Fibroblast of lung (primary cell): Measurements from ENCODE around the gene MICOS13. TPM values are rescaled to one million over a fixed set of nuclear protein-coding genes. Genes with fewer than 3 reads are reported as not detected.

Source experiments
- DNase-seq, 2 donors: peaks; one replicate each; pipeline versions ENCODE4 v3.0.0 to v3.0.0-alpha.2; 2010; ENCODE audit warnings: low read depth in 2 of 2
- H2AFZ ChIP-seq: 2 replicates; pipeline ENCODE4 v1.5.1; 2012; ENCODE audit warnings: low read length, control low read depth, inconsistent platforms
- H3K27ac ChIP-seq: 2 replicates; pipeline ENCODE4 v1.5.1; 2011; ENCODE audit warnings: low read length, control low read depth; ENCODE audit not compliant: insufficient read depth
- H3K27me3 ChIP-seq: 2 replicates; pipeline ENCODE4 v1.5.1; 2011; ENCODE audit warnings: mild to moderate bottlenecking, low read length; ENCODE audit not compliant: control insufficient read depth, insufficient read depth
- H3K36me3 ChIP-seq: 2 replicates; pipeline ENCODE4 v1.5.1; 2011; ENCODE audit warnings: low read length; ENCODE audit not compliant: control insufficient read depth, insufficient read depth
- H3K4me1 ChIP-seq: 2 replicates; pipeline ENCODE4 v1.5.1; 2011; ENCODE audit warnings: low read length; ENCODE audit not compliant: control insufficient read depth, insufficient read depth; ENCODE audit errors: extremely low read depth
- H3K4me2 ChIP-seq: 2 replicates; pipeline ENCODE4 v1.5.1; 2011; ENCODE audit warnings: low read length, control low read depth; ENCODE audit not compliant: insufficient read depth; ENCODE audit errors: extremely low read depth
- H3K4me3 ChIP-seq, 4 experiments: fragments of 200-600 bp in 1 of 4; sonication (generic) in 1 of 4; replicated peaks in 1 of 4; 2 replicates each; pipeline ENCODE4 v1.5.1; 2011 to 2016; ENCODE audit warnings: low read length in 4 of 4, low read depth in 3 of 4, mild to moderate bottlenecking in 3 of 4, control low read depth in 2 of 4, inconsistent platforms in 1 of 4, mixed read lengths in 1 of 4; ENCODE audit not compliant: insufficient read depth in 1 of 4; ENCODE audit errors: control extremely low read depth in 1 of 4
- H3K79me2 ChIP-seq: 2 replicates; pipeline ENCODE4 v1.5.1; 2012; ENCODE audit warnings: mild to moderate bottlenecking, low read length, inconsistent platforms; ENCODE audit not compliant: control insufficient read depth, insufficient read depth
- H3K9ac ChIP-seq: 2 replicates; pipeline ENCODE4 v1.5.1; 2011; ENCODE audit warnings: mild to moderate bottlenecking, low read length, control low read depth; ENCODE audit not compliant: insufficient read depth
- H3K9me3 ChIP-seq: 2 replicates; pipeline ENCODE4 v1.5.1; 2012; ENCODE audit warnings: low read depth, low read length; ENCODE audit not compliant: control insufficient read depth, insufficient read depth
- H4K20me1 ChIP-seq: 2 replicates; pipeline ENCODE4 v1.5.1; 2011; ENCODE audit warnings: low read length; ENCODE audit not compliant: control insufficient read depth, insufficient read depth; ENCODE audit errors: extremely low read depth
- EZH2 ChIP-seq: IDR thresholded peaks from 2 replicates; pipeline ENCODE4 v1.5.1; 2012; ENCODE audit warnings: low read length, control low read depth, mild to moderate bottlenecking; ENCODE audit errors: missing control alignments
- polyA plus RNA-seq, 2 donors: library from polyadenylated mRNA; depleted of rRNA in 1 of 2; stranded (reverse) in 1 of 2; unstranded in 1 of 2; fragments of >200 nt; gene quantifications; 2 replicates each; pipeline ENCODE4 v1.2.1, GENCODE V29; 2011 to 2012; ENCODE audit warnings: missing spikeins in 1 of 2
- total RNA-seq: library from RNA; depleted of rRNA; stranded (reverse); fragments of >200 nt; gene quantifications from 2 replicates; pipeline ENCODE4 v1.2.1, GENCODE V29; 2014
- TF ChIP-seq, protein P1 (sequence below), 2 donors: IDR thresholded peaks in 1 of 2; conservative IDR thresholded peaks in 1 of 2; 1 replicate in 1 of 2; 2 replicates in 1 of 2; pipeline ENCODE4 v1.5.1; 2011 to 2012; ENCODE audit warnings: low read length in 2 of 2, control low read depth in 1 of 2, inconsistent platforms in 1 of 2, low read depth in 1 of 2, mild to moderate bottlenecking in 1 of 2

The MICOS13 gene
- total and polyA plus RNA-seq, 2 donors (not counting 1 experiment from before 2014, with no cell fraction given) = 20.8 to 73.5 TPM

DNA sequence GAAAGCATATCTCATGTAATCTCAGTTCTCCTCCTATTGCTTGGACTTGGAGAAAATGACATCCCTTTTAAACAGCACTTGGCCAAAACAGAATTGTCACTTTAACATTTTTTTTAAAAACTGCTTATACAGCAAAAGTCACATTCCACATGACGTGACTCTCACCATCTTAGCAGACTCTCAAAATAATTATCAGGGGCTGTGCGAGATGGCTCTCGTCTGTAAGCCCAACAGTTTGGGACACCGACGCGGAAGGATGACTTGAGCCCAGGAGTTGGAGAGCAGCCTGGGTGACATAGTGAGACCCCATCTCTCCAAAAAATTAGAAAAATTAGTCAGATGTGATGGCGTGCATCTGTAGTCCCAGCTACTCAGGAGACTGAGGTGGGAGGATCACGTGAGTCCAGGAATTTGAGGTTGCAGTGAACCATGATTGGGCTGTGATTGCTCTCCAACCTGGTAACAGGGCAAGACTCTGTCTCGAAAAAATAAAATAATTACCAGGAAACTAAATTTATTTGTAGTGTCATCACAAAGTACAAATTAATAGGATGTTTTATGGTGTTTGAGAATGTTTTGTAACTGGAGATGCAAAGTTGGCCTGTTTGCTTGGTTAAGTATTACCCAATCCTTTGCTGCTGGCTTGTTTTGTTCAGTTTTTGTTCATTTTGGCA is 48.6 kb downstream of the MICOS13 start:
- H3K4me2 ChIP-seq = peak overlapping the region; percentile 44
- no peaks in the 10 kb centered on the region for H3K9me3 ChIP-seq
- H4K20me1 ChIP-seq = peaks cover 2% of the 10 kb centered on the region
- no peaks in the 10 kb centered on the region for H3K27me3 ChIP-seq
- TF ChIP-seq EZH2 = no peak
- no peak overlapping the region for H3K27ac ChIP-seq
- H3K4me3 ChIP-seq = peak overlapping the region in 1 of 4 experiments; percentile 14
- no peak overlapping the region for H3K9ac ChIP-seq
- peaks cover 94% of the 10 kb centered on the region for H3K79me2 ChIP-seq
- H3K36me3 ChIP-seq = peaks cover 4% of the 10 kb centered on the region
- DNase-seq = peak in 1 of 2 donors; percentile 40
- peaks cover 15% of the 10 kb centered on the region for H3K4me1 ChIP-seq
- H2AFZ ChIP-seq = no peak overlapping the region

DNA sequence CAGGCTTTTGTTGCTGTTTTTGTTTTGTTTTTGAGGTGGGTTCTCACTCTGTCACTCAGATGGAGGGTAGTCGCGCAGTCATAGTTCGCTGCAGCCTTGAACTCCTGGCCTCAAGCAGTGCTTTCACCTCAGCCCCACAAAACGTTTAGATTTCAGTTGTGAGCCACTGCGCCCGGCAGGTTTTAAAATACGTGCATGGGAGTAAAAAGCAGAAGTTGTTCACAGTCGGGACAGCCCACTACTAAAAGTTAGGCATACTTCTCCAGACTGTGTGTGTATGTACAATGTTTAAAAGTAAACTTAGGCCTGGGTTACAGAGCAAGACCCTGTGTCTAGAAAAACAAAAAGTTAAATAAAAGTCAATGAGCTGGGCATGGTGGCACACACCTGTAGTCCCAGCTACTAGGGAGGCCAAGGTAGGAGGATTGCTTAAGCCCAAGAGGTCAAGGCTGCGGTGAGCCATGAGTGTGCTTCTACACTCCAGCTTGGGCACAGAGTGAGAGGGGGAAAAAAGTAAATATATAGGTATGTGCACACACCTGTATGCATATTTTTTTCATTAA is 51.3 kb downstream of the MICOS13 start:
- TF ChIP-seq, protein P1, sequence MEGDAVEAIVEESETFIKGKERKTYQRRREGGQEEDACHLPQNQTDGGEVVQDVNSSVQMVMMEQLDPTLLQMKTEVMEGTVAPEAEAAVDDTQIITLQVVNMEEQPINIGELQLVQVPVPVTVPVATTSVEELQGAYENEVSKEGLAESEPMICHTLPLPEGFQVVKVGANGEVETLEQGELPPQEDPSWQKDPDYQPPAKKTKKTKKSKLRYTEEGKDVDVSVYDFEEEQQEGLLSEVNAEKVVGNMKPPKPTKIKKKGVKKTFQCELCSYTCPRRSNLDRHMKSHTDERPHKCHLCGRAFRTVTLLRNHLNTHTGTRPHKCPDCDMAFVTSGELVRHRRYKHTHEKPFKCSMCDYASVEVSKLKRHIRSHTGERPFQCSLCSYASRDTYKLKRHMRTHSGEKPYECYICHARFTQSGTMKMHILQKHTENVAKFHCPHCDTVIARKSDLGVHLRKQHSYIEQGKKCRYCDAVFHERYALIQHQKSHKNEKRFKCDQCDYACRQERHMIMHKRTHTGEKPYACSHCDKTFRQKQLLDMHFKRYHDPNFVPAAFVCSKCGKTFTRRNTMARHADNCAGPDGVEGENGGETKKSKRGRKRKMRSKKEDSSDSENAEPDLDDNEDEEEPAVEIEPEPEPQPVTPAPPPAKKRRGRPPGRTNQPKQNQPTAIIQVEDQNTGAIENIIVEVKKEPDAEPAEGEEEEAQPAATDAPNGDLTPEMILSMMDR (conservative IDR thresholded peaks at IDR 0.05 in 1 of 2, IDR thresholded peaks at IDR 0.05 in 1 of 2; ENCODE audit: low read depth in 1 of 2, low read length in 2 of 2) = no peak
- TF ChIP-seq EZH2 = no peak
- Histone ChIP-seq H3K27me3 (no peaks in the 10 kb centered on the region), H3K9me3 (no peaks in the 10 kb centered on the region), H3K36me3 (peaks cover 6% of the 10 kb centered on the region), H3K4me2 (no peak overlapping the region), H3K79me2 (peaks cover 95% of the 10 kb centered on the region), H2AFZ (no peak overlapping the region), H3K4me1 (peaks cover 23% of the 10 kb centered on the region), H3K9ac (no peak overlapping the region), H4K20me1 (peaks cover 2% of the 10 kb centered on the region), H3K4me3 (no peak overlapping the region), H3K27ac (peak overlapping the region; percentile 32)
- DNase-seq = no peak

DNA sequence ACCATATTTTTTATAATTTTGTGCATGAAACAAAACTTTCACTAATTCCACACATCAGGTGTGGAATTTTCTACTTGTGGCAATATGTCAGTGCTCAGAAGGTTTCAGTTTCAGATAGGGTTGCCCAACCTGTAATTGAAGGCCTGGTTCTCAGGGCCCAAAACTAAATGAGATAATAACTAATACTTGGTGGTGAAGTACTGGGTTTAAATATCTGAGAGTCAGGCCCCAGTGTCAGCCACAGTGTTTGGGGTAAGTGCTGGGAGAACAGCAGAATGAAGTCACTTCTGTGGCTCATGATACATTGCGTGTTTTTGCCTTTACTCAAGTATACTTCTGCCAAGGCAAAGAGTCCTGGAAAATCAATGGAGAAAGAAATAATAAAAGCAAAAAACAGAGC is 51.9 kb downstream of the MICOS13 start:
- Histone ChIP-seq H3K36me3 (peaks cover 6% of the 10 kb centered on the region), H3K4me1 (peaks cover 23% of the 10 kb centered on the region), H2AFZ (no peak overlapping the region), H3K79me2 (peaks cover 96% of the 10 kb centered on the region), H3K4me3 (no peak overlapping the region), H3K9me3 (no peaks in the 10 kb centered on the region), H4K20me1 (peaks cover 2% of the 10 kb centered on the region), H3K27me3 (no peaks in the 10 kb centered on the region), H3K27ac (no peak overlapping the region), H3K9ac (no peak overlapping the region), H3K4me2 (no peak overlapping the region)
- TF ChIP-seq, protein P1 (conservative IDR thresholded peaks at IDR 0.05 in 1 of 2, IDR thresholded peaks at IDR 0.05 in 1 of 2; ENCODE audit: low read depth in 1 of 2, low read length in 2 of 2) = no peak
- DNase-seq = peak; percentile 43 to 70

Other genes starting within 250 kb of the MICOS13 start
- not detected in 2 replicates for gene ZNRF4, start 225.1 kb downstream of the MICOS13 start, total RNA-seq
- not detected in 2 replicates for gene ZNRF4, start 225.1 kb downstream of the MICOS13 start, polyA plus RNA-seq
- under 0.01 and 0.17 TPM in 2 replicates for gene TINCR, start 112.6 kb downstream of the MICOS13 start, total RNA-seq
- 0.02 and 0.06 TPM in 2 replicates for gene TINCR, start 112.6 kb downstream of the MICOS13 start, polyA plus RNA-seq
- 29.0 and 35.8 TPM in 2 replicates for gene SAFB2, start 57.7 kb downstream of the MICOS13 start, total RNA-seq
- gene SAFB2, start 57.7 kb downstream of the MICOS13 start, polyA plus RNA-seq = 16.9 and 21.3 TPM in 2 replicates
- 48.5 and 51.0 TPM in 2 replicates for gene SAFB, start 57.4 kb downstream of the MICOS13 start, total RNA-seq
- 28.0 and 34.3 TPM in 2 replicates for gene SAFB, start 57.4 kb downstream of the MICOS13 start, polyA plus RNA-seq
- gene HSD11B1L, start 511 bp upstream of the MICOS13 start, total RNA-seq = 11.0 and 13.0 TPM in 2 replicates
- 3.1 and 5.1 TPM in 2 replicates for gene HSD11B1L, start 511 bp upstream of the MICOS13 start, polyA plus RNA-seq
- gene RPL36, start 9.8 kb upstream of the MICOS13 start, total RNA-seq = 634 and 864 TPM in 2 replicates
- 341 and 394 TPM in 2 replicates for gene RPL36, start 9.8 kb upstream of the MICOS13 start, polyA plus RNA-seq
- 149 and 172 TPM in 2 replicates for gene LONP1, start 39.6 kb upstream of the MICOS13 start, total RNA-seq
- gene LONP1, start 39.6 kb upstream of the MICOS13 start, polyA plus RNA-seq = 29.8 and 37.3 TPM in 2 replicates
- not detected in 2 replicates for gene CATSPERD, start 40.1 kb upstream of the MICOS13 start, total RNA-seq
- gene CATSPERD, start 40.1 kb upstream of the MICOS13 start, polyA plus RNA-seq = not detected in 2 replicates
- 0.17 and 0.26 TPM in 2 replicates for gene PRR22, start 104.2 kb upstream of the MICOS13 start, total RNA-seq
- gene PRR22, start 104.2 kb upstream of the MICOS13 start, polyA plus RNA-seq = 0.15 and 0.23 TPM in 2 replicates
- 18.7 and 20.5 TPM in 2 replicates for gene DUS3L, start 110.6 kb upstream of the MICOS13 start, total RNA-seq
- gene DUS3L, start 110.6 kb upstream of the MICOS13 start, polyA plus RNA-seq = 8.8 and 14.4 TPM in 2 replicates
- 0.50 and 0.51 TPM in 2 replicates for gene NRTN, start 124.6 kb upstream of the MICOS13 start, total RNA-seq
- 0.07 and 0.11 TPM in 2 replicates for gene NRTN, start 124.6 kb upstream of the MICOS13 start, polyA plus RNA-seq
- gene FUT6, start 159.2 kb upstream of the MICOS13 start, total RNA-seq = not detected in 2 replicates
- not detected in 2 replicates for gene FUT6, start 159.2 kb upstream of the MICOS13 start, polyA plus RNA-seq
- not detected in 2 replicates for gene FUT3, start 170.9 kb upstream of the MICOS13 start, total RNA-seq
- gene FUT3, start 170.9 kb upstream of the MICOS13 start, polyA plus RNA-seq = not detected in 2 replicates
- gene FUT5, start 190.0 kb upstream of the MICOS13 start, total RNA-seq = not detected in 2 replicates
- gene FUT5, start 190.0 kb upstream of the MICOS13 start, polyA plus RNA-seq = not detected in 2 replicates
- 212 and 271 TPM in 2 replicates for gene NDUFA11, start 223.3 kb upstream of the MICOS13 start, total RNA-seq
- gene NDUFA11, start 223.3 kb upstream of the MICOS13 start, polyA plus RNA-seq = 271 and 332 TPM in 2 replicates
- gene VMAC, start 224.4 kb upstream of the MICOS13 start, total RNA-seq = 6.4 and 8.3 TPM in 2 replicates
- 1.1 and 1.7 TPM in 2 replicates for gene VMAC, start 224.4 kb upstream of the MICOS13 start, polyA plus RNA-seq
- 2.6 and 7.3 TPM in 2 replicates for gene CAPS, start 233.7 kb upstream of the MICOS13 start, total RNA-seq
- 0.77 and 1.6 TPM in 2 replicates for gene CAPS, start 233.7 kb upstream of the MICOS13 start, polyA plus RNA-seq